A172 (cell line): Measurements from ENCODE around the gene JAK2. TPM values are rescaled to one million over a fixed set of nuclear protein-coding genes. Genes with fewer than 3 reads are reported as not detected.
A peak's percentile ranks its signal among the peaks of the same experiment; 100 is the strongest.
"Not testable (repeated sequence)": the region's sequence is repeated elsewhere in the genome, so short reads cannot be mapped to it uniquely, and the experiment has no call there.

Experiments used
- DNase-seq: peaks from one replicate; pipeline ENCODE4 v3.0.0-alpha.2; 2015; ENCODE audit warnings: low spot score
- total RNA-seq: library from RNA; depleted of rRNA; stranded (reverse); fragments of >200 nt; shearing (Covaris generic); gene quantifications from 2 replicates; pipeline ENCODE4 v1.2.3, GENCODE V29; 2014; rRNA removed

The JAK2 gene
- 5.0 and 10.8 TPM in 2 replicates for total RNA-seq

GRCh38 chr9:4984621-4985385, at the start of gene JAK2:
Gene JAK2, plus strand, starts transcription at chr9:4985272. Its CDS starts 36,716 bp downstream, at chr9:5021988.
- peak; percentile 86 for DNase-seq

GRCh38 chr9:4936277-4936676, 48.8 kb upstream of the JAK2 start:
- no peak for DNase-seq

GRCh38 chr9:4936823-4937222, 48.2 kb upstream of the JAK2 start:
- DNase-seq = no peak

GRCh38 chr9:4937446-4937845, 47.6 kb upstream of the JAK2 start:
- DNase-seq = no peak

- no peak for DNase-seq
These were observed 46.6 kb upstream of the JAK2 start for GRCh38 chr9:4938496-4938895.

GRCh38 chr9:4939118-4939561, 45.9 kb upstream of the JAK2 start:
- no peak for DNase-seq

- not testable (repeated sequence) for DNase-seq
These were observed 42.9 kb upstream of the JAK2 start for GRCh38 chr9:4942042-4942691.

GRCh38 chr9:4943346-4943745, 41.7 kb upstream of the JAK2 start:
- no peak for DNase-seq

GRCh38 chr9:4944431-4945211, 40.5 kb upstream of the JAK2 start:
- DNase-seq = not testable (repeated sequence)

- DNase-seq = no peak
These were observed 38.1 kb upstream of the JAK2 start for GRCh38 chr9:4946937-4947336.

- DNase-seq = no peak
These were observed 29.2 kb upstream of the JAK2 start for GRCh38 chr9:4955836-4956235.

- no peak for DNase-seq
These were observed 26.0 kb upstream of the JAK2 start for GRCh38 chr9:4959031-4959430.

GRCh38 chr9:4962085-4962484, 23.0 kb upstream of the JAK2 start:
- no peak for DNase-seq

GRCh38 chr9:4964540-4964939, 20.5 kb upstream of the JAK2 start:
- no peak for DNase-seq

- no peak for DNase-seq
These were observed 19.8 kb upstream of the JAK2 start for GRCh38 chr9:4965174-4965821.

GRCh38 chr9:4967523-4967922, 17.5 kb upstream of the JAK2 start:
- no peak for DNase-seq

GRCh38 chr9:4969130-4969529, 15.9 kb upstream of the JAK2 start:
- DNase-seq = no peak

GRCh38 chr9:4970970-4971641, 14.0 kb upstream of the JAK2 start:
- DNase-seq = no peak

GRCh38 chr9:4973246-4973645, 11.8 kb upstream of the JAK2 start:
- no peak for DNase-seq

- no peak for DNase-seq
These were observed 11.2 kb upstream of the JAK2 start for GRCh38 chr9:4973902-4974301.

GRCh38 chr9:4979239-4979638, 5.8 kb upstream of the JAK2 start:
- peak; percentile 12 for DNase-seq
